Liver (tissue), 9 donors: ENCODE results near the gene PDCD6IP. TPM values are rescaled to one million over a fixed set of nuclear protein-coding genes. Genes with fewer than 3 reads are reported as not detected.

Experiments used
- DNase-seq: peaks from one replicate; pipeline ENCODE4 v3.0.0-alpha.2; 2017; ENCODE audit warnings: low spot score
- H3K27ac ChIP-seq, 2 donors: one replicate each; pipeline ENCODE4 v1.7.0; 2013; ENCODE audit warnings: inconsistent platforms in 2 of 2, low read length in 2 of 2, control low read depth in 1 of 2, low read depth in 1 of 2, mild to moderate bottlenecking in 1 of 2
- H3K27me3 ChIP-seq, 4 donors: one replicate each; pipeline versions ENCODE4 v1.6.1 to v1.7.0; 2013; ENCODE audit warnings: low read length in 3 of 4, inconsistent platforms in 1 of 4, mild to moderate bottlenecking in 1 of 4, moderate library complexity in 1 of 4; ENCODE audit not compliant: control insufficient read depth in 4 of 4, insufficient read depth in 4 of 4
- H3K36me3 ChIP-seq, 4 donors: one replicate each; pipeline versions ENCODE4 v1.6.1 to v1.7.0; 2013; ENCODE audit warnings: low read length in 3 of 4, mild to moderate bottlenecking in 3 of 4, low read depth in 1 of 4, moderate library complexity in 1 of 4; ENCODE audit not compliant: control insufficient read depth in 4 of 4, insufficient read depth in 3 of 4
- H3K4me1 ChIP-seq, 4 donors: one replicate each; pipeline versions ENCODE4 v1.6.1 to v1.7.0; 2013; ENCODE audit warnings: low read length in 3 of 4, mild to moderate bottlenecking in 3 of 4, moderate library complexity in 1 of 4; ENCODE audit not compliant: control insufficient read depth in 4 of 4, insufficient read depth in 4 of 4
- H3K4me3 ChIP-seq, 3 donors: one replicate each; pipeline versions ENCODE4 v1.6.1 to v1.7.0; 2013; ENCODE audit warnings: low read length in 3 of 3, control low read depth in 1 of 3, low read depth in 1 of 3, mild to moderate bottlenecking in 1 of 3
- H3K9ac ChIP-seq, 2 donors: one replicate each; pipeline ENCODE4 v1.7.0; 2013; ENCODE audit warnings: low read length in 2 of 2, mild to moderate bottlenecking in 2 of 2, moderate library complexity in 2 of 2, control low read depth in 1 of 2, low read depth in 1 of 2
- H3K9me3 ChIP-seq, 4 donors: one replicate each; pipeline versions ENCODE4 v1.6.1 to v1.7.0; 2013; ENCODE audit warnings: low read length in 3 of 4; ENCODE audit not compliant: control insufficient read depth in 4 of 4
- FOXA1 ChIP-seq: IDR thresholded peaks from 2 replicates; pipeline ENCODE4 v1.6.1; 2016; ENCODE audit warnings: antibody characterized with exemption
- GABPA ChIP-seq, 2 donors: IDR thresholded peaks in 1 of 2; conservative IDR thresholded peaks in 1 of 2; 2 replicates each; pipeline ENCODE4 v1.6.1; 2016; ENCODE audit warnings: antibody characterized with exemption in 2 of 2, mild to moderate bottlenecking in 1 of 2, moderate library complexity in 1 of 2
- HNF4A ChIP-seq, 2 donors: conservative IDR thresholded peaks; 2 replicates each; pipeline ENCODE4 v1.6.1; 2016; ENCODE audit warnings: antibody characterized with exemption in 2 of 2, mild to moderate bottlenecking in 2 of 2
- HNF4G ChIP-seq: IDR thresholded peaks from 2 replicates; pipeline ENCODE4 v1.6.1; 2016; ENCODE audit warnings: antibody characterized with exemption
- JUND ChIP-seq, 2 donors: IDR thresholded peaks; 2 replicates each; pipeline ENCODE4 v1.6.1; 2016; ENCODE audit warnings: antibody characterized with exemption in 2 of 2
- RAD21 ChIP-seq, 2 donors: IDR thresholded peaks; 2 replicates each; pipeline ENCODE4 v1.6.1; 2016; ENCODE audit warnings: antibody characterized with exemption in 2 of 2, mild to moderate bottlenecking in 2 of 2
- RXRA ChIP-seq, 2 donors: IDR thresholded peaks; 2 replicates each; pipeline ENCODE4 v1.6.1; 2017 to 2018; ENCODE audit warnings: antibody characterized with exemption in 2 of 2, mild to moderate bottlenecking in 1 of 2
- SP1 ChIP-seq: IDR thresholded peaks from 2 replicates; pipeline ENCODE4 v1.6.1; 2018; ENCODE audit warnings: antibody characterized with exemption, mild to moderate bottlenecking
- TAF1 ChIP-seq: conservative IDR thresholded peaks from 2 replicates; pipeline ENCODE4 v1.6.1; 2016; ENCODE audit warnings: antibody characterized with exemption, mild to moderate bottlenecking
- YY1 ChIP-seq: IDR thresholded peaks from 2 replicates; pipeline ENCODE4 v1.6.1; 2016; ENCODE audit warnings: antibody characterized with exemption, mild to moderate bottlenecking
- WGBS: extraction: QIAGEN DNeasy Blood & Tissue Kit; methylation state at CpG from one replicate; pipeline ENCODE4 v1.1.7; 2013; 5-methylcytosine and 5-hydroxymethylcytosine counted together
- polyA plus RNA-seq, 2 donors: library from polyadenylated mRNA; stranded (reverse) in 1 of 2; unstranded in 1 of 2; fragments of 200-250 nt in 1 of 2; fragments of >200 nt in 1 of 2; fragmentation: Nextera tagmentation in 1 of 2; extraction: Ambion mirVana in 1 of 2; gene quantifications; one replicate each; pipeline versions ENCODE4 v1.2.1 to v1.2.3, GENCODE V29; 2013 to 2015
- total RNA-seq, 2 donors: library from RNA; depleted of rRNA; stranded (reverse); fragments of >200 nt; gene quantifications; one replicate each; pipeline ENCODE4 v1.2.3, GENCODE V29; 2014
- TF ChIP-seq, protein P1 (sequence below): IDR thresholded peaks from 2 replicates; pipeline ENCODE4 v1.6.1; 2016; ENCODE audit warnings: antibody characterized with exemption, mild to moderate bottlenecking
- TF ChIP-seq, protein P2 (sequence below): fragments of 150-350 bp; IDR thresholded peaks from 2 replicates; pipeline ENCODE4 v1.5.1; 2017; ENCODE audit warnings: improper control_type of control experiment, low read depth, low read length; ENCODE audit not compliant: missing input control
- donor health status: healthy.
- donor health status: healthy.
- donor health status: healthy.
- donor health status: healthy.
- donor health status: healthy.

The PDCD6IP gene
- total and polyA plus RNA-seq, 4 donors: 31.9 to 73.8 (median 47.9) TPM

DNA sequence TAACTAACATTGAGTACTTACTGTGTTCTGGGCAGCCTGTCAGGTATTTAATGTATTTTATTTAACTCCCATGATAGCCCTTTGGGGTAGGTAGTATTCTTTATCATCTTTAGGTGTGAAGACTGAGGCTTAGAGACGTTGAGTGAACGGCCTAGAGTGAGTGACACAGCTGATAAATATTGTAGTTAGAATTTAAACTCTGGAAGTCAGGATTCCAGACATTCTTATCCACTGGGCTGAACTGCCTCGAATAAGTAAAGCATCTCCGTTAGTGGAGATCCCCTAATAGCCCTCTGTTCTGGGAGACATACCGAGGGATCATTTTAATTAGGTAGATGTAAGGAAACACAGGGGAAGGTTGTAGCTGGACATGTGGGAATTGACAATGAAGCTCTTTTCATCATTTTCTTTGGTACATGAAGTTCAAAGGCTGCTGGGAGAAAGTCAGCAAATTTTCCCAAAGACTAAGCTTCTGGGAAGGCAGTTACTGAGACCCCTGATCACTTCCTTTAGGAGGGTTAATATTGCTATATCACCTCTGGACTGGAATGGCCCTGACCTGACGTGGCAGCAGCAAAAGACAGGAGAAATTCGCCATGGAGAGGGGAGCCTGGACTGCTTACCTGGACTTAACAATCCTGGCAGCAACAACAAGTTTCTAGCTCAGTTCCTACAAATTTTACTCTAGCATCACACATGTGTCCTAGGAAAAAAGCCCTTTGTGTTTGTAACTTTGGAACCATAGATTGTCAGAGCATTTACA, 11.7 kb upstream of the PDCD6IP start:
- WGBS: 84% methylated on average over 7 of the region's 7 CpGs
- TF ChIP-seq FOXA1 (no peak), GABPA (IDR thresholded peaks at IDR 0.05 in 1 of 2, conservative IDR thresholded peaks at IDR 0.05 in 1 of 2) (no peak), HNF4G (no peak), RAD21 (IDR thresholded peaks at IDR 0.05) (no peak), TAF1 (no peak), JUND (IDR thresholded peaks at IDR 0.05) (no peak), YY1 (no peak), HNF4A (conservative IDR thresholded peaks at IDR 0.05) (no peak)
- TF ChIP-seq, protein P1, sequence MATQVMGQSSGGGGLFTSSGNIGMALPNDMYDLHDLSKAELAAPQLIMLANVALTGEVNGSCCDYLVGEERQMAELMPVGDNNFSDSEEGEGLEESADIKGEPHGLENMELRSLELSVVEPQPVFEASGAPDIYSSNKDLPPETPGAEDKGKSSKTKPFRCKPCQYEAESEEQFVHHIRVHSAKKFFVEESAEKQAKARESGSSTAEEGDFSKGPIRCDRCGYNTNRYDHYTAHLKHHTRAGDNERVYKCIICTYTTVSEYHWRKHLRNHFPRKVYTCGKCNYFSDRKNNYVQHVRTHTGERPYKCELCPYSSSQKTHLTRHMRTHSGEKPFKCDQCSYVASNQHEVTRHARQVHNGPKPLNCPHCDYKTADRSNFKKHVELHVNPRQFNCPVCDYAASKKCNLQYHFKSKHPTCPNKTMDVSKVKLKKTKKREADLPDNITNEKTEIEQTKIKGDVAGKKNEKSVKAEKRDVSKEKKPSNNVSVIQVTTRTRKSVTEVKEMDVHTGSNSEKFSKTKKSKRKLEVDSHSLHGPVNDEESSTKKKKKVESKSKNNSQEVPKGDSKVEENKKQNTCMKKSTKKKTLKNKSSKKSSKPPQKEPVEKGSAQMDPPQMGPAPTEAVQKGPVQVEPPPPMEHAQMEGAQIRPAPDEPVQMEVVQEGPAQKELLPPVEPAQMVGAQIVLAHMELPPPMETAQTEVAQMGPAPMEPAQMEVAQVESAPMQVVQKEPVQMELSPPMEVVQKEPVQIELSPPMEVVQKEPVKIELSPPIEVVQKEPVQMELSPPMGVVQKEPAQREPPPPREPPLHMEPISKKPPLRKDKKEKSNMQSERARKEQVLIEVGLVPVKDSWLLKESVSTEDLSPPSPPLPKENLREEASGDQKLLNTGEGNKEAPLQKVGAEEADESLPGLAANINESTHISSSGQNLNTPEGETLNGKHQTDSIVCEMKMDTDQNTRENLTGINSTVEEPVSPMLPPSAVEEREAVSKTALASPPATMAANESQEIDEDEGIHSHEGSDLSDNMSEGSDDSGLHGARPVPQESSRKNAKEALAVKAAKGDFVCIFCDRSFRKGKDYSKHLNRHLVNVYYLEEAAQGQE: no peak

DNA sequence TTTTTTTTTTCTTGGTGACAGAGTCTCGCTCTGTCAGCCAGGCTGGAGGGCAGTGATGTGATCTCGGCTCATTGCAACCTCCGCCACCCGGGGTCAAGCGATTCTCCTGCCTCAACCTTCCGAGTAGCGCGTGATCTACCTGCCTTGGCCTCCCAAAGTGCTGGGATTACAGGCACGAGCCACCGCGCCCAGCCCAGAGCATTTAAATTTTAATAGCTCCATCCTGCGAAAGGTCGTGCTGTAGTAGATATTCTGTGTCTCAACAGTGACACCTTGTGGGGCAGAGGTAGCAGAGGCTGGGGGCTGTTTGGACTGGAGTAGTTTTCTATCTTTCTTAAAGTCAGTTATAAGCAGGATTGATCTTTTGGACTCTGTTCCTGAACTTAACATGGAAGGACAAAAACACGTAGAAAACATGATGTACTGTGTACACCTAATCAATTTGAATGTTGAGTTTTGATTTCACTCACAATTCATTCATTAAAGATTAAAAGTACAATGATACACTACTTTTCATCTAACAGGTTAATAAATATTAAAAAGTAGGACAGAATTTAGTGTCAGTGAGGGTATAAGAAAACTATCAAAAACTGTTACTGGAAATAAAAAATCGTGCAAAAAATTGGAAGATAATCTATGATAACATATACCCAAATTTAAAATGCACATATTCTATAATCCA, 11.0 kb upstream of the PDCD6IP start:
- Histone ChIP-seq H3K9ac (no peak overlapping the region), H3K4me3 (no peak overlapping the region)
- 9% methylated on average over 15 of the region's 15 CpGs for WGBS

More for the DNA sequence above, 11.7 kb upstream of the PDCD6IP start:
- Histone ChIP-seq H3K9me3 (no peaks in the 10 kb centered on the region), H3K27ac (no peak overlapping the region), H3K9ac (no peak overlapping the region), H3K36me3 (no peaks in the 10 kb centered on the region), H3K27me3 (no peaks in the 10 kb centered on the region), H3K4me1 (peaks cover 0 to 4% (median 1%) of the 10 kb centered on the region in 4 donors), H3K4me3 (no peak overlapping the region)
- no peak for DNase-seq

More for the DNA sequence above, 11.0 kb upstream of the PDCD6IP start:
- Histone ChIP-seq H3K27ac (no peak overlapping the region), H3K27me3 (no peaks in the 10 kb centered on the region), H3K36me3 (no peaks in the 10 kb centered on the region), H3K9me3 (no peaks in the 10 kb centered on the region), H3K4me1 (peaks cover 0 to 4% (median 1%) of the 10 kb centered on the region in 4 donors)
- TF ChIP-seq, protein P2, sequence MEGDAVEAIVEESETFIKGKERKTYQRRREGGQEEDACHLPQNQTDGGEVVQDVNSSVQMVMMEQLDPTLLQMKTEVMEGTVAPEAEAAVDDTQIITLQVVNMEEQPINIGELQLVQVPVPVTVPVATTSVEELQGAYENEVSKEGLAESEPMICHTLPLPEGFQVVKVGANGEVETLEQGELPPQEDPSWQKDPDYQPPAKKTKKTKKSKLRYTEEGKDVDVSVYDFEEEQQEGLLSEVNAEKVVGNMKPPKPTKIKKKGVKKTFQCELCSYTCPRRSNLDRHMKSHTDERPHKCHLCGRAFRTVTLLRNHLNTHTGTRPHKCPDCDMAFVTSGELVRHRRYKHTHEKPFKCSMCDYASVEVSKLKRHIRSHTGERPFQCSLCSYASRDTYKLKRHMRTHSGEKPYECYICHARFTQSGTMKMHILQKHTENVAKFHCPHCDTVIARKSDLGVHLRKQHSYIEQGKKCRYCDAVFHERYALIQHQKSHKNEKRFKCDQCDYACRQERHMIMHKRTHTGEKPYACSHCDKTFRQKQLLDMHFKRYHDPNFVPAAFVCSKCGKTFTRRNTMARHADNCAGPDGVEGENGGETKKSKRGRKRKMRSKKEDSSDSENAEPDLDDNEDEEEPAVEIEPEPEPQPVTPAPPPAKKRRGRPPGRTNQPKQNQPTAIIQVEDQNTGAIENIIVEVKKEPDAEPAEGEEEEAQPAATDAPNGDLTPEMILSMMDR: peak; percentile 75
- TF ChIP-seq RAD21 (IDR thresholded peaks at IDR 0.05) (peak; percentile 87 to 93), SP1 (no peak), RXRA (IDR thresholded peaks at IDR 0.05) (peak in 1 of 2 donors; percentile 45), HNF4A (conservative IDR thresholded peaks at IDR 0.05) (peak; percentile 19 to 75), JUND (IDR thresholded peaks at IDR 0.05) (peak in 1 of 2 donors; percentile 22)
- peak; percentile 46 for DNase-seq
